Body of pancreas (tissue), 4 donors: ENCODE measurements around the gene SYNRG.

Experiments
- CTCF ChIP-seq, 7 experiments: fragments of 450-650 bp in 4 of 7; fragments of 200-600 bp in 3 of 7; sonication (generic) in 3 of 7; IDR thresholded peaks; one replicate each; pipeline ENCODE4 v1.5.1; 2016 to 2019; ENCODE audit warnings: antibody characterized with exemption in 7 of 7
- POLR2A ChIP-seq, 3 donors: fragments of 450-650 bp; IDR thresholded peaks; one replicate each; pipeline ENCODE4 v1.6.1; 2016; ENCODE audit warnings: antibody characterized with exemption in 3 of 3, mild to moderate bottlenecking in 2 of 3

- no peak for TF ChIP-seq CTCF (IDR thresholded peaks at IDR 0.05)
- no peak for TF ChIP-seq POLR2A (IDR thresholded peaks at IDR 0.05)
Observed at GRCh38 chr17:37547986-37548385, 61.2 kb downstream of the SYNRG start.
